ENCODE measurements around the gene NDUFAF8. TPM values are rescaled to one million over a fixed set of nuclear protein-coding genes. Genes with fewer than 3 reads are reported as not detected.
A peak's percentile ranks its signal among the peaks of the same experiment; 100 is the strongest.

Gene NDUFAF8
- total RNA-seq, 4 donors from 2014 or later: 17.8 to 39.4 (median 25.9) TPM

DNA sequence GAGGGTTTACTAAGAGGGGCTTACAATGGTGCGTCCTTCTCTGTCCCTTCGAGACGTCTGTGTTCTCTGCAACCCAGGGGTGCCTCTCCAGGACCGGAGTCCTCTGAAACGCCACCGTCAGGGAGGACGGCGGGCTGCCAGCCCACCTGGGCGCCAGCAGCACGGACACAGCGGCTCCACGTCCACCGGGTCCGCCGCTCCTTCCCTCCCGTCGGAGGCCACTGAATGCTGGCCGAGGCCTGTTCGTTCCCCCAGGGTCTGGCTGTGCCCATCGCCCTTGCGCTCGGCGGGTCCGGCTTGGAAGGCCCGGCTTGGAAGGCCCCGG lies 666 bp upstream of the NDUFAF8 start:
- peak overlapping the region; percentile 59 for H3K27ac ChIP-seq
- WGBS: 3% methylated on average over 6 of the region's 26 CpGs
- peak overlapping the region; percentile 90 for H3K4me3 ChIP-seq

DNA sequence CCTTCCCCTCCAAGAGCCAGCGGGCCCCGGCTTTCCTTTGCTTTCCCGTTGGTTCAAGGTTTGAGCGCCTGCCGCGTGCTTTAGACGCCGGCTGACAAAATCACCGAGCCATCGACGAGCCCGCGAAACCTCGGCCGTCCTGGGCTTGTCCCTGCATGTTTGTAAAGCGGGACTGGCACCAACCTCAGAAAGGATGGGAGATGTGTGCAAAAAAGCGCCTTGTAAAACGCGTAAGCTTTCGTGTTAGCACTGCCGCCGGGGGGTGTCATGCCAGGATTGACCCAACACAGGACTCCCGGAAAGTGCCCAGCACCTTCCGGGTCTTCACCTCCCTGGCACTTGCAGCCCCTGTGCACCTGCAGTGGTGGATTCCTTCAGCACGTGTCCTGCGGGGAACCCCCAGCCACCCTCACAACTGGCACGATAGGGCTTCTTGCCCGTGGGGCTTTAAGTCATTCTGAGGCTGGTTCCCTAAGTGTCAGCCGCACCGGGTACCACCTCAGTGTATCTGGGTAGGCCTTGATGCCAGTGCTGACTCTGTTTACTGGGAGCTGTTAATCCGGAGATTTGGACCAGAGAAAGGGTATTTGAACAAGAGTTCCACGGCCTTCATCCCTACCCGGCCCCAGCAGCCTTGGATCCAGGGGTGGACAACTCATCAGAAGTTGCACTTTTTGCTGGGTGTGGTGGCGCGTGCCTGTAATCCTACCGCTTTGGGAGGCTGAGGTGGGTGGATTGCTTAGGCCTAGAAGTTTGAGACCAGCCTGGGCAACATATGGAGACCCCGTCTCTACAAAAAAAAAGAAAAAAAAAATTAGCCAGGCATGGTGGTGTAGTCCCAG lies 817 bp downstream of the NDUFAF8 start:
- Histone ChIP-seq H3K4me3 (peak overlapping the region; percentile 90), H3K9me3 (no peaks in the 10 kb centered on the region), H3K27ac (peak overlapping the region; percentile 82), H3K36me3 (peaks cover 7% of the 10 kb centered on the region), H3K27me3 (no peaks in the 10 kb centered on the region), H3K4me1 (peaks cover 45% of the 10 kb centered on the region)
- 24% methylated on average over 22 of the region's 37 CpGs for WGBS
- no peak for TF ChIP-seq POLR2A (IDR thresholded peaks at IDR 0.05)
- TF ChIP-seq EP300 (IDR thresholded peaks at IDR 0.05): no peak
- TF ChIP-seq, protein P1, sequence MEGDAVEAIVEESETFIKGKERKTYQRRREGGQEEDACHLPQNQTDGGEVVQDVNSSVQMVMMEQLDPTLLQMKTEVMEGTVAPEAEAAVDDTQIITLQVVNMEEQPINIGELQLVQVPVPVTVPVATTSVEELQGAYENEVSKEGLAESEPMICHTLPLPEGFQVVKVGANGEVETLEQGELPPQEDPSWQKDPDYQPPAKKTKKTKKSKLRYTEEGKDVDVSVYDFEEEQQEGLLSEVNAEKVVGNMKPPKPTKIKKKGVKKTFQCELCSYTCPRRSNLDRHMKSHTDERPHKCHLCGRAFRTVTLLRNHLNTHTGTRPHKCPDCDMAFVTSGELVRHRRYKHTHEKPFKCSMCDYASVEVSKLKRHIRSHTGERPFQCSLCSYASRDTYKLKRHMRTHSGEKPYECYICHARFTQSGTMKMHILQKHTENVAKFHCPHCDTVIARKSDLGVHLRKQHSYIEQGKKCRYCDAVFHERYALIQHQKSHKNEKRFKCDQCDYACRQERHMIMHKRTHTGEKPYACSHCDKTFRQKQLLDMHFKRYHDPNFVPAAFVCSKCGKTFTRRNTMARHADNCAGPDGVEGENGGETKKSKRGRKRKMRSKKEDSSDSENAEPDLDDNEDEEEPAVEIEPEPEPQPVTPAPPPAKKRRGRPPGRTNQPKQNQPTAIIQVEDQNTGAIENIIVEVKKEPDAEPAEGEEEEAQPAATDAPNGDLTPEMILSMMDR (IDR thresholded peaks at IDR 0.05): no peak
- TF ChIP-seq POLR2AphosphoS5 (IDR thresholded peaks at IDR 0.05): no peak
- no peak for DNase-seq (ENCODE audit: low spot score in 2 of 2)

More for the DNA sequence above, 666 bp upstream of the NDUFAF8 start:
- Histone ChIP-seq H3K27me3 (no peaks in the 10 kb centered on the region), H3K9me3 (no peaks in the 10 kb centered on the region), H3K36me3 (peaks cover 14% of the 10 kb centered on the region), H3K4me1 (peaks cover 45% of the 10 kb centered on the region)
- no peak for TF ChIP-seq POLR2AphosphoS5 (IDR thresholded peaks at IDR 0.05)
- TF ChIP-seq EP300 (IDR thresholded peaks at IDR 0.05): no peak
- TF ChIP-seq, protein P1 (IDR thresholded peaks at IDR 0.05): no peak
- no peak for TF ChIP-seq POLR2A (IDR thresholded peaks at IDR 0.05)
- DNase-seq (ENCODE audit: low spot score in 2 of 2): no peak

DNA sequence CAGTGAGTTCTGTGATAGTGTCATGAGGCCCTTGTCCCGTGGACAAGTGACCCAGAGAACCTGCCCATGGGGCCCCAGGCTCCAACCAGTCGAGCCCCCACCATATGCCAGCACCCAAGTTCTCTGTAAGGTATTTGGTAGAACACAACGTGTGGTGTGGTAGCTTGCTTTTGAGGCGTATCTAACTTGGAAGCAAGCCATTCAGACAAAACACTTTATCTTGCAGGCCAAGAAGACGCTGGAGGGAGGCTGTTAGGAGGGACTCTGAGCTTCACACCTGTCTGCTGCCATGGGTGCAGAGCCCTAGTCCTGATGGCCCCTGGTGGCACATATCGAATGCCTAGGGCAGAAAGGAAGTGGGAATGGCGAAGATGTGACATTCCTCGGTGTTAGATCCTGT lies 1.6 kb downstream of the NDUFAF8 start:
- Histone ChIP-seq H3K9me3 (no peaks in the 10 kb centered on the region), H3K27me3 (no peaks in the 10 kb centered on the region), H3K4me3 (no peak overlapping the region), H3K27ac (no peak overlapping the region), H3K36me3 (peaks cover 7% of the 10 kb centered on the region), H3K4me1 (peaks cover 45% of the 10 kb centered on the region)
- no peak for DNase-seq (ENCODE audit: low spot score in 2 of 2)
- TF ChIP-seq POLR2AphosphoS5 (IDR thresholded peaks at IDR 0.05): no peak
- no peak for TF ChIP-seq POLR2A (IDR thresholded peaks at IDR 0.05)
- TF ChIP-seq, protein P1 (IDR thresholded peaks at IDR 0.05): no peak
- TF ChIP-seq EP300 (IDR thresholded peaks at IDR 0.05): no peak
- WGBS: 57% methylated on average over 6 of the region's 8 CpGs

DNA sequence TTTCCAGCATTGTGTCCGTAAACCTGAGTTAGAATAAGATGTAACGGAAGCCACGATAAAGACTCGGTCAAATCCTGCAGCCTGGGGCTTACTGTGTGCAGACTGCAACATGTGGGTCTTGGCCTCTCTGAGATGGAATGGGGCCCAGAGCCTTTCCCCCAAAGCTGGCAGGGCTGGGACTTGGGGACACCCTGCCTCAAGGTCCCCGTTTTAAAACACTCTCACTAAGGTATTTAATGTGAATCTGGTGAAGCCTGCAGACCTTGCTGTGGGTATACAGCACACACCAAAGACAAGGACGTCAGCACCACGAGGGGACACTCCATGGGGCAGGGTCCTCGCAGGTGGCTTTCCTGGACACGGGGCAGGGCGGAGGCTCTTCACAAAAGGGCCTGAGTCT lies 2.1 kb downstream of the NDUFAF8 start:
- TF ChIP-seq, protein P1 (IDR thresholded peaks at IDR 0.05): no peak
- TF ChIP-seq EP300 (IDR thresholded peaks at IDR 0.05): no peak
- H3K36me3 ChIP-seq: peaks cover 4% of the 10 kb centered on the region
- 82% methylated on average over 10 of the region's 10 CpGs for WGBS
- H3K4me3 ChIP-seq: no peak overlapping the region
- no peak for DNase-seq (ENCODE audit: low spot score in 2 of 2)
- no peaks in the 10 kb centered on the region for H3K9me3 ChIP-seq
- no peak overlapping the region for H3K27ac ChIP-seq
- no peaks in the 10 kb centered on the region for H3K27me3 ChIP-seq
- H3K4me1 ChIP-seq: peaks cover 45% of the 10 kb centered on the region

DNA sequence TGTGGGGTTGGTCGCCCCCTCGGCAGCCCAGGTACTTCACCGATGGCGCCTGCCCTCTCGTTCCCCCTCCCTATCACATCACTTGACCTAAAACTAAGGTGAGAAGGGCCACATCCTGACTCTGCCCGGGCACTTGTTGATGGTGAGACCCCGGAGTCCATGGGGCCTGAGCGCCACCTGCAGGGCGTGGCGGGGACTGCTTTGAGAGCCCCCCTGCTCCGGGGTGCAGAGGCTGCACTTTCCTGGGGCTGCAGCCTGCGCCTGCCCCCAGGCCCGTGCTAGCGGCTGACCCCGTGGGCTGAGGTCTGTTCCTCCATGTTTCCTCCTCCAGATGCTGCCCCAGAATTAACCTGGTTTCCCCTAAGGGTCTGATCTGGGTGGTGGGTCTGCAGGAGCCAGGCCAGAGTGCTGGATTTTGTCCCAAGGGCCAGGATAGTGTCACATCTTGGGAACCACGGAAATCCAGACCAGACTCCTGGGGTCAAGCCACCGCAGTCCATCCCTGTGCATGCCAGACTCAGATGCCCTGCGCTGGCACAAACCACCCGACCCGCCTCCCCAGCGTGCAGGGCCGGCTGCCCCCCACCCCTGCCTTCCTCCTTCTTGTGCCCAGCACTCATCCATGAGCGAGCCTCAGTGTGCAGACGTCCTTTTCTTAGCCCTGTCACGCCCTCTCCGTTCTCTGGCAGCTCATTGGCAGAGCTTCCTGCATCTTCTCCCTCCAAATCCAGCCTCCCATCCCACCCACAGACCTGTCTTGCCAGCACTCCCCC lies 2.7 kb downstream of the NDUFAF8 start:
- WGBS: 76% methylated on average over 13 of the region's 26 CpGs
- Histone ChIP-seq H3K27me3 (no peaks in the 10 kb centered on the region), H3K4me3 (no peak overlapping the region), H3K9me3 (no peaks in the 10 kb centered on the region), H3K4me1 (peaks cover 41% of the 10 kb centered on the region), H3K36me3 (peaks cover 7% of the 10 kb centered on the region), H3K27ac (no peak overlapping the region)
- no peak for DNase-seq (ENCODE audit: low spot score in 2 of 2)
- TF ChIP-seq, protein P1 (IDR thresholded peaks at IDR 0.05): peak; percentile 21 to 74
- no peak for TF ChIP-seq POLR2AphosphoS5 (IDR thresholded peaks at IDR 0.05)
